GM18502 (cell line): ENCODE measurements around the gene FKBP8.

Source experiments
- ATAC-seq: cut with Tn5 transposase; IDR thresholded peaks from one replicate; pipeline ENCODE4 v1.9.1; 2021; ENCODE audit warnings: mild to moderate bottlenecking; ENCODE audit not compliant: unreplicated experiment, poor library complexity

FKBP8 gene

GRCh38 chr19:18503971-18504885 is 39.1 kb downstream of the FKBP8 start:
- ATAC-seq = no peak

GRCh38 chr19:18503337-18503970 is 39.9 kb downstream of the FKBP8 start:
- ATAC-seq = no peak

GRCh38 chr19:18502638-18503294 is 40.6 kb downstream of the FKBP8 start:
- no peak for ATAC-seq

DNA sequence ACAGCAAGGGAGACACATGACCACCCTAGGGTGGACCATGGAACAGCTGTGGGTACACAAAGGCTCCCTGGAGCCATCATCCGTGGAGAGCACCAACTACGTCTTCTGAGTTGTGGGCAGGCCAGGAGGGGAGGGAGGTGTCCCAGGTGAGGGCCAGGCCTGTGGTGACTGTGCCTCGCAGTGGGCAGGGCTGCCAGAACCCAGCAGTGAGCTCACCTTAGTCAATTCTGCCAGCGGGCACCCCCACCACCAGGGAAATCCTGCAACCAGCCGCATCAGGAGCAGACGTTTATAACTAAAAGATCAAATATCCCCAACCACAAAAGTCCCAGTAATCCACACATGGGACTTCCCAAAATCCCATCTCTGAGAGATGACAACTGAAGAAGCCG is 41.1 kb downstream of the FKBP8 start:
- ATAC-seq = no peak

DNA sequence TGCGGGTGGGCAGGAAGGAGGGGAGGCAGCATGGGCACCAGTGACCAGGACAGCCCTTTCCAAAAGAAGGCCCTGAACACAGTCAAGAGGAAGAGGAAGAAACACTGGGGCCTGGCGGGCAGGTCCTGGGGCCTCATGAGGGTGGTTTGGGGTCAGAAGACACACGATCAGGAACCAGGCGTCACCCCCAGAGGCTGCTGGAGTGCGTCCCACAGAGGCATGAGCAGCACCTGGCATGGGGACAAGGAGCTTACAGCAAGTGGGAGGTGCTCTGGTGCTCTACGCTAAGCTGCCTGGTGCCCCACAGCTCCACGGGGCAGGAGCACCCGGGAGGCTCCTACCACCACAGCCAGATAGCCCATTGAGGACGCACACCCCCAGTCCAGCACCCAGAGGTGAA is 41.5 kb downstream of the FKBP8 start:
- no peak for ATAC-seq

- ATAC-seq = no peak
Measured at GRCh38 chr19:18501351-18501750, 42.0 kb downstream of the FKBP8 start.

GRCh38 chr19:18500799-18501198 is 42.6 kb downstream of the FKBP8 start:
- ATAC-seq = no peak

DNA sequence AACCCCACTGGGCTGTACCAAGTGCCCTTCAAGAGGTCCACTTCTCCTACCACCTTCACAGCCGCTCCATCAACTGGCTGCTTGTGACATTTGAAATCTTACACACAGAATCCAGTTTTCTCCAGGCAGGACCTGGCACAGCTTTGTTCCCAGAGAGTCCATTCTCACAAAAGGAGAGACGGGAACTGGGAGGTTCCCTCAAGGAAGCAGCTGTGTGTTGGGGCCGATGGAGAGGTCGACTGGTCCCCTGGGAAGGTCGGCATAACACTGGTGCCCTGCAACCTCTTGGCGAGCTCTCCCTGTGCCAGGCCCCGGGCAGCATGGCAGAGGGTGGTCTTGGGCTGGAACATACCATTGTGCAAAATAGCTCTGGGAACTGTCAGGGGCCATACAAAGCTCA is 43.0 kb downstream of the FKBP8 start:
- no peak for ATAC-seq

DNA sequence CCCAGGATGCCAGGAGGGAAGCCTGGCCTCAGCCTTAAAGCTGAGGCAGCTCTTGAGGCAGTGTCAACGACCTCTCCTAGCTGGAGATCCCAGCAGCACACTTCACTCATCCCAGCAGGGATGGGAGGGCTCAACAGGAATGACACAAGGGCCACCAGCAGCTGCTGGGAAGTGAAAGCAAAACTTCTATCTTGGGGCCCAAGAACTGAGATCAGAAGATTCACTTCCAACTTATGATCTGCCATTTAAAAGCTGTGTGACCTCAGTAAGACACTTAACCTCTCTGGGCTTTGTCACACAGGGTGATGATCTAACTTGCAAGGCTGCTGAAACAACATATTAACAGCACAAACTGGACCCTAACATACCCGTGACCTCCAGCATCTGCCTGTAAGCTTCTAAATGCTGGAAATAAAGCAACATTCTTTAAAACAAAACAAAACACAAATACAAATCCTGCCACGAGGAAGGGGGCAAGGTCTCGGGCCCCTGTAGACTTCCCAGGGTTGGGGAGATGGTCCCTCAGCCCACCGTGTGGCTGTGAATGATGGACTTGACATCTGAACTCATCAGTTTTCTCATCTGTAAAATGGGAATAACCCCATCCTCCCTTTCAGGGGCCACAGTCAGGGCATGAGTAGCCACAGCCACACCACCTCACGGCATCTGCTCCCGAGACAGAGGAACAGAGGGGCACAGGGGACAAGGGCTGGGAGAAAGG is 44.2 kb downstream of the FKBP8 start:
- no peak for ATAC-seq

- ATAC-seq = no peak
Measured at GRCh38 chr19:18496980-18497256, 46.5 kb downstream of the FKBP8 start.

DNA sequence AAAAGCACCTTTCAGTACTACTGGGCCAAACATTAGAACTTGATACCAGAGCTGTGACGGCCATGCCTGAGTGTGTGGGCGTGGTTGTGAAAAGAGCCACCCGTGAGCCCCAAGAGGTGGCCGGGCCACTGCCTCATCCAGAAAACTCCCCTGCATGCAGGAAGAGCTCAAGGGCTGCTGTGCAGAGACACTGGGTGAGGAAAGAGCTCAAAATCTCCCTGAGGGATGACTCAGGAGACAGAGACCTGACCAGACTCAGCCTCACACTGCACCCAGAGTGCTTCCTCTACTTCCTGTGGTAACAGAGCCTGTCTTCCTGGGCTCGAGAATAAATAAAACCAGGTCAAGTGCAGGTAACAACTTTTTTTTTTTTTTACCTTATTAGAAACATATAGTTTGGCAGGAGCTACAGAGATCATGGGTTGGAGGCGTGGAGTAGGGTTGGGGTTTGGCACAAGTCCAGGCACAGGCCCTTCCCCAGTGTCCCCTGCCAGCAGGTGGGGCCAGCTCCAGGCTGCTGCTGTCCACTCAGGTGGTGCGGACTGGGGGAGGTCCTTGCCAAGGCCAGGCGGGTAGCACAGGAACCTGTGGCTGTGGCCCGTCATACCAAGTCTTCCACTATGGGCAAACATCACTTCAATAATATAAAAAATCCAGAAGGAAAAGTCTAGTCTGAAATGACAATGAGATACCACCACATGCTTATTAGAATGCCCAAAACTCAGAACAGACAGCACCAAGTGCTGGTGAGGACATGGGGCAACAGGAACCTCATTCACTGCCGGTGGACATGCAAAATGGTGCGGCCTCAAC is 47.0 kb downstream of the FKBP8 start:
- ATAC-seq = no peak

DNA sequence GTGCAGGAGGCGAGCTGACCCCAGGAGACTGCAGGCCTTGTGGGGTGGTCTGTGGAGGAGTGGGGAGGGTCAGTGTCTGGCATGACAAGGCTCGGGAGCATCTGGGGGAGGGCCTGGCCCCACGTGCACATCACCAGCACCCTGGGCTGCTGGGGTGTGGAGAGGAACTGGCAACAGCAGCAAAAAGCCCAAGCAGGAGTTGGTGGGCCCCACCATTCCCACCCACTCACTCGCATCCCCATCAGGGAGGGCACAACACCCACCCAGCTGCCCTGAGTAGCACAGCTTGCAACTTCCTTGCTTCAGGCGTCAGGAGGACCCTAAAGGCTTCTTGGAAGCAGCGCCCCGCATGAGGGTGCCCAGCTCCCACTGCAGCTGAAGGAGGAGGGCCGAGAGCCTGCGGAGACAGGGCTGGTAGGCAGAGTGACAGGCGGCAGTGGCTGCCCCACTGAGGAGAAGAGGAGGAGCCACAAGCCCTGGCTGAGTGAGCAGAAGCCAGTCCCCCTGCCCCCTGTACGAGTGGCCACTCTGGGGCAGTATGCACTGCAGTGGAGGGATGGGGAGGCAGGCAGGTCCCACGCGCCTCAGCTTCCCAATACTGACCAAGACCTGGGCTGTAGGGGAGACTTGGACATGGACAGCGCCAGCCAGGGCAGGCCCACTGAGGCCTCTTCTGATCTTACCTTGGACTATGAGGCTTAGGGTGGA is 48.0 kb downstream of the FKBP8 start:
- no peak for ATAC-seq

GRCh38 chr19:18494267-18494607 is 49.1 kb downstream of the FKBP8 start:
- no peak for ATAC-seq

DNA sequence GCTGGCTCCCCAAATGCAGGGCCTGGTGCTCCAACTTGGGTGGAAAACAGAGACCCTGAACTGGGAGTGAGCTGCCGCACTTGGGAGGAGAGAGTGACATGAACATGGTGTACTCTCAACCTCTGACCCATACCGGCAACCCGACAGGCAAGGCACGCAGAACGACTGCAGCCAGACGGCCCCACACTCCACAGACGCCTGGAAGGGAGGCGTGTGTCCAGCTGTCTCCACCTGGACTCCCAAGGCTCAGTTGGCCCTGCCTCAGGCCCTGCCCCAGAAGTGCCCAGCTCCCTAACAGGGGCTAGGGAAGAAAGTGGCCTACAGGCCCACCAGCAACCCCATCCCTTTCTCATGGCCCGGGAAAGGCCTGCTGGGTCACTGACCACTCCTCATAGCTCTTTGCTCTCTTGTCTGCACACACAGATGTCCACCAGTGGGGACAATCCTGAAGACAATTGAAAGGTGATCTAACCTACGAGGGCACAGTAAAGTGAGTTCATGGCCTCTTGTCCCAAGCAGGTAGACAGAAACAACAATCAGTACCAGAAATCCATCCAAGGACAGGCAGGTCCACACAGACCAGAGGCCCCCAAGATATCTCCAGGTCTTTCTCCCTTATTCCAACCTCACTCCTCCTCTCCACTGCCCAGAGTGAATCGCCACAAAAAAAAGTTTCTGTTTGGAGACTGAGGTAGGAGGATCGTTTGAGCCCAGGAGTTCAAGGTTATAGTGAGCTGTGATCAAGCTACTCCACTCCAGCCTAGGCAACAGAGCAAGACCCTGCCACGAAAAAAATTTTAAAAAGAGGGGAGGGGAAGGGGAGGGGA is 49.7 kb downstream of the FKBP8 start:
- ATAC-seq = no peak

DNA sequence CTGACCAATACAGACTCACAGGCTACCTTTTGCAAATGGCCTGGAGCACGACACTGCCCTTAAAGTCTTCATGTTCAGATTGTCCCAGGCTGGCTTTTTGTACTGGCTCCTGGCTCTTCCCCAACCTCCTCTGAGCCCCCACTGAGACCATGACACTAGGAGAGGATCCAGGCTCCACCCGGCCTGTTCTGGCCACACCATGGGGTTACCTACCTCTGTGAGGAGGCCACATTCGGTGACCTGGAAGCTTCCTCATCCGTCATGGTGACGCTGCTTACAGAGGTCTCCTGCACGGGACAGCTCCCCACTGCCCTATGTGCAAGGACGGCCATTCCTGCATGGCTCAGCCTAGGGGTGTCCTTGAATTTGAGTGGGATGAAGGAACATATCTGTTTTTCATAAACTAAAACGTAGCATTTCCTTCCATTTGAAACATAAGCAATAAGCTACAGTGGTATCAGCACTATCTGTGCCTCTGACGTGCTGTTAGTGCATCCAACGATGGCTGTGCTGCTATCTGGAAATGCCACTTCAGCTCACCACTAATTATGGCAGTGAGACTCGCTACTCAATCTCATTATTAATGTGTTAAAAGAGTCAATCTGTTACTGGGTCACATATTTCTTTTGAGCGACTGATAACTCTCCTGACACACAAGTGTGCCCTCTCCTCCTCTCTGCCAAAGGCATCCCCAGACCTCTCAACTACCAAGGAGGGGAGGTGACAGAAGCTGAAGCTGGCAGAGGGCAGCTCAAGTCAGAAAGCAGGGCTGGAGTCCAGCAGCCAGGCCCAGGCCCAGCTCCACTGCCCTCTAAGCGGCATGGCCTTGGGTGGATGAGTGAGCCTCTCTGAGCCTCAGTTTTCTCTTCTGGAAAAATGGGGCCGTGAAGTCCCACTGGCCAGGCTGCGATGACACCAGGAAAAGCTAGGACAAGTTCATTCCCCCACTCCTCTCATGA is 51.1 kb downstream of the FKBP8 start:
- no peak for ATAC-seq

DNA sequence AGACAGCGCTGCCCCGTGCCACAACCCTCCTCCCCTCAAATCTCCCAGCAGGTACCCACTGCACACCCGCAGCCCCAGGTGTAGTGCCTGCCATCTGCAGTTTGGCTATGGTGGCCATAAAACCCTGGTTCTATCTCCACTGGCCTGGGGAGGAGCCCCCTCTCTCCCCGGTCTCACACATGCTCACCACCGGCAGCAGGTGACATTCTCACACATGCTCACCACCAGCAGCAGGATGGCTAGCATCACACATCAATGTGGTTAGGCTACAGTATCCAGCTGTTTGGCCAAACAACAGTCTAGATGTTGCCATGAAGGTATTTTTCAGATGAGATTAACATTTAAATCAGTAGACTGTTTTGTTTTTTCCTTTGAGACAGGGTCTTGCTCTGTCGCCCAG is 52.6 kb downstream of the FKBP8 start:
- no peak for ATAC-seq

DNA sequence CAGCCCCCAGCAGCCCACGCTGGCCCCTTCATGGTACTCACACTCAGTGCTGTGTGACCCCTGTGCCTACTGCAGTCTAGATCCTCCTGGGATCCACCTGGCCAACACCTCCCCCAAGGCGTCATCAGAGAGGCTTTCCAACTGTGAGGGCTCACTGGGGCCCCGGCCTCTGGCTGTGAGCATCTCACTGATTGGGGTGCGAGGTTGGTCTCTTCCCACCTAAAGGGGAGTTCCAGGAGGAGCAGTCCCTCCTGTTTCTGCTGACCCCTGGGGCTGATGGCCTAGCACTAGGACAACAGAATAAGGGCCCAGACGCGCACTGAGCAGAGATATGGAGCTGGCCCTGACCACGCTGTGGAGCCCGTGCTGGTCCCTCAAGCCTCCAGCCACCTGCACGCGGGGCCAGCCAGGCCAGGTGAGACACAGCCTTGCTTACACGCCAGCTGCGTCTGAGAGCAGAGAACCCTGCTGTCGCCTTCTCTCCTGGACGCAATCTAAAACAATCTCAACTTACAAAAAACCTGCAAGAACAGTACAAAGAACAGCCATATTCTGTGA is 53.7 kb downstream of the FKBP8 start:
- no peak for ATAC-seq
